Thyroid gland (tissue), 4 donors: Measurements from ENCODE around the gene ANKRD66.

Experiments used
- POLR2A ChIP-seq, 2 donors: fragments of 450-650 bp; IDR thresholded peaks; one replicate each; pipeline ENCODE4 v1.6.1; 2017; ENCODE audit warnings: antibody characterized with exemption in 2 of 2, mild to moderate bottlenecking in 2 of 2, moderate library complexity in 1 of 2
- TF ChIP-seq, protein P1 (sequence below), 6 experiments: fragments of 200-600 bp in 3 of 6; fragments of 450-650 bp in 3 of 6; sonication (generic) in 3 of 6; IDR thresholded peaks; one replicate each; pipeline ENCODE4 v1.5.1; 2016 to 2019; ENCODE audit warnings: antibody characterized with exemption in 6 of 6, mild to moderate bottlenecking in 2 of 6, inconsistent platforms in 1 of 6, moderate library complexity in 1 of 6

GRCh38 chr6:46760925-46761324 is 14.2 kb downstream of the ANKRD66 start:
- TF ChIP-seq, protein P1, sequence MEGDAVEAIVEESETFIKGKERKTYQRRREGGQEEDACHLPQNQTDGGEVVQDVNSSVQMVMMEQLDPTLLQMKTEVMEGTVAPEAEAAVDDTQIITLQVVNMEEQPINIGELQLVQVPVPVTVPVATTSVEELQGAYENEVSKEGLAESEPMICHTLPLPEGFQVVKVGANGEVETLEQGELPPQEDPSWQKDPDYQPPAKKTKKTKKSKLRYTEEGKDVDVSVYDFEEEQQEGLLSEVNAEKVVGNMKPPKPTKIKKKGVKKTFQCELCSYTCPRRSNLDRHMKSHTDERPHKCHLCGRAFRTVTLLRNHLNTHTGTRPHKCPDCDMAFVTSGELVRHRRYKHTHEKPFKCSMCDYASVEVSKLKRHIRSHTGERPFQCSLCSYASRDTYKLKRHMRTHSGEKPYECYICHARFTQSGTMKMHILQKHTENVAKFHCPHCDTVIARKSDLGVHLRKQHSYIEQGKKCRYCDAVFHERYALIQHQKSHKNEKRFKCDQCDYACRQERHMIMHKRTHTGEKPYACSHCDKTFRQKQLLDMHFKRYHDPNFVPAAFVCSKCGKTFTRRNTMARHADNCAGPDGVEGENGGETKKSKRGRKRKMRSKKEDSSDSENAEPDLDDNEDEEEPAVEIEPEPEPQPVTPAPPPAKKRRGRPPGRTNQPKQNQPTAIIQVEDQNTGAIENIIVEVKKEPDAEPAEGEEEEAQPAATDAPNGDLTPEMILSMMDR (IDR thresholded peaks at IDR 0.05) = no peak
- no peak for TF ChIP-seq POLR2A (IDR thresholded peaks at IDR 0.05)
